DMS153 treated with DMSO at 0.1 percent for 48 hours (cell line): ENCODE results near the gene EPHA8.
A peak's percentile ranks its signal among the peaks of the same experiment; 100 is the strongest.

Experiments
- DNase-seq: peaks from one replicate; lab custom pipeline; 2025; ENCODE audit not compliant: unreplicated experiment; lab: John Stamatoyannopoulos, UW

Gene EPHA8

DNA sequence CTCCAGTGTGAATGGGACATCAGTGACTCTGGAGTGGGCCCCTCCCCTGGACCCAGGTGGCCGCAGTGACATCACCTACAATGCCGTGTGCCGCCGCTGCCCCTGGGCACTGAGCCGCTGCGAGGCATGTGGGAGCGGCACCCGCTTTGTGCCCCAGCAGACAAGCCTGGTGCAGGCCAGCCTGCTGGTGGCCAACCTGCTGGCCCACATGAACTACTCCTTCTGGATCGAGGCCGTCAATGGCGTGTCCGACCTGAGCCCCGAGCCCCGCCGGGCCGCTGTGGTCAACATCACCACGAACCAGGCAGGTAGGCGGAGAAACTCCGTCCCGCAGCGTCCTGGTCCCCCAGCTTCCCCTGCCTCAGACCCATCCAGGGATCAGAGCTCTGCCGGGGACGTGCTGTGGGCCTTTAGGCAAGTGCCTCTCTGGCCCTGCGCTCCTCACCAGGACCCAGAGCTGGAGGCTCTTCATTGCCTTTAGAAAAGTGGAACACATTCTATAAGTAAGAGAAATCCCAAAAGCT, 25.7 kb downstream of the EPHA8 start:
- no peak for DNase-seq

DNA sequence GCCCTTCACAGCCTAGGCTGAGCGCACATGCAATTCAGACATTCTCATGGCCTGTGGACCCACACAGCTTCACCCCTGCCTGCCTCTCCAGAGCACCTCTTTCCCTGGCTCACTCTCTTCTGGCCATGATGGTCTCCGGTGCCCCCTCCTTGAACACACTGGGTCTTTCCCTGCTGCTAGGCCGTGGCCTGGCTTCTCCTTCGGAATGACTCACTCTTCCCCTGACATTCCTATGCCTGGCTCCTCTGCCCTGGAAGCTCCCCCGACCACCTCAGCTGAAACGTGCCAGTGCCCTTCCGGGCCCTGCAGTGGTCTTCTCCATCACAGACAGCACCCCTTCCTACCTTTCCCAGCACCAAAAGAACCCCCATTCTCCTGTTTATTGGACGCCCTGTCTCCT, 28.3 kb downstream of the EPHA8 start:
- DNase-seq = no peak

DNA sequence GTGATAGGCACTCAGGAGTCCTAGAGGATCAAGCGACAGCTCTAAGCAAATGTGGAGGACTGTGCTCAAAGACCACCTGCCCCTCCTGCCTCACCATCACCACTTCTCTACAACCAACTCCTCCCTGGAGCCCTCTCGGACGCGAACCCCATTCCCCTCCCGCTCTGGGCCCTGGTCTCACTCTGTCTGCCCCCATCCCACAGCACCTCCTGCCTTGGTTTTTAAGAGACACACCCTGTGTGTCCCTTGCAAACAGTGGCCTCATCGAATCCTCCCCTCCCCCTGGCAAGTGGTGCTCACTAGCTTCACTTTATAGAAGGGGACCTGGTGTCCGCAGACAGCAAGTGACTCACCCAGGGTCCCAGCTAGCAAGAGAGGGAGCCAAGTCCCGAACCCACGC, 28.8 kb downstream of the EPHA8 start:
- DNase-seq = no peak

DNA sequence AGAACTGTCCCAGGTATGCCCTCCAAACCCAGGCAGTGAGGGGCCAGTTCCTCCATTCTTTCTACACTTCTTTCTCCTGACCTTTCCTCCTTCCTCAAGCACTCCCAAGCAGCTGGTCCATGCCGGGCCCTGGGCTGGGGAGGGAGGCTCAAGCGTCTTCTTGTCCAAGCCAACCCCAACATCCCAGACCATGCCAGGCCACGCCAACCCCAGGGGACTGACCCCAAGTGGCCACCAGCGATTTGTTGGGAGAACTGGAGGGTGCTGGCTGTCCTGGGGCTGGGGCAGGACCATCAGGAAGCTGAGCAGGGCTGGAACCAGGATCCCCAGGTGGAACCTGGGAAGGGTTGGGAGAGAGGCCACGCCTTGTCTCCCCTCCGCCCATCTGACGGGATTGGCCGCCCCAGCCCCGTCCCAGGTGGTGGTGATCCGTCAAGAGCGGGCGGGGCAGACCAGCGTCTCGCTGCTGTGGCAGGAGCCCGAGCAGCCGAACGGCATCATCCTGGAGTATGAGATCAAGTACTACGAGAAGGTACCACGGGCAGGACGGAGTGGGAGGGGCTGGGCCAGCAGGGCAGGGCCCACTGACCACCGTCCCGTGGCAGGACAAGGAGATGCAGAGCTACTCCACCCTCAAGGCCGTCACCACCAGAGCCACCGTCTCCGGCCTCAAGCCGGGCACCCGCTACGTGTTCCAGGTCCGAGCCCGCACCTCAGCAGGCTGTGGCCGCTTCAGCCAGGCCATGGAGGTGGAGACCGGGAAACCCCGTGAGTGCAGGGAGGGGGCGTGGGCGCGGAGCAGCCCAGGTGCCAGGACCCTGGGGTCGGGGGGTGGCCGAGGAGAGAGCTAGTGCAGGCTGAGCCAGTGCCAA, 29.9 kb downstream of the EPHA8 start:
- peak; percentile 33 for DNase-seq

DNA sequence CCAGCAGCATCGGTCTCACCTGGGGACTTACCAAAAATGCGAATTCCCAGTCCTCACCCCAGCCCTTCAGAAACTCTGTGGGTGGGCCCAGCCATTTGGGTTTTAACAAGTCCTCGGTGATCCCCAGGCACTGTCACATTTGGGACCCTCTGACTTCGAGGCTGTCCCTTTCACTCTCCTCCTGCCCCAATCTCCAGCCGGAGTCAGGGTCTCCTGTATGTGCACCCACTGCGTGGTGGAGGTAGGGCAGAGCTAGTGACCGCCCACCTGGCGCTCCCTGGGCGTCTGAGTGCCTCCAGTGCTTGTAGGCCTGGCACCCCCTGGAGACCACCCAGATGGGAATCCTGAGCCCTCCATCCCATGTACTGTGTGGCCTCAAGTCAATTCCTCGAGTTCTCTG, 31.1 kb downstream of the EPHA8 start:
- DNase-seq = no peak

DNA sequence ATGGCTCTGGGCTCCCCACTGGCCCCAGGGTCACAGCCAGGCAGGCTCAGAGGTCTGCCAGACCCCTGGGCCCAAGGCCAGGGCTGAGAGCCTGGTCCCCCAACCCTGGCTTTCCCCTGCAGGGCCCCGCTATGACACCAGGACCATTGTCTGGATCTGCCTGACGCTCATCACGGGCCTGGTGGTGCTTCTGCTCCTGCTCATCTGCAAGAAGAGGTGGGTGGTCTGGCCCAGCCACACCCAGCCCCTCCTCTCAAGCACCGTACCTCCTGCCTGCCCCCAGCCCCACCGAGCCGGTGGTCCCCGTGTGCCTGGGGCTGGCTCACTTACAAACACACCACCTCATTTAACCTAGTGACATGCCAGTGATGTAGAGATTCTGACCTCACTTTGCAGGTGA, 31.8 kb downstream of the EPHA8 start:
- no peak for DNase-seq

DNA sequence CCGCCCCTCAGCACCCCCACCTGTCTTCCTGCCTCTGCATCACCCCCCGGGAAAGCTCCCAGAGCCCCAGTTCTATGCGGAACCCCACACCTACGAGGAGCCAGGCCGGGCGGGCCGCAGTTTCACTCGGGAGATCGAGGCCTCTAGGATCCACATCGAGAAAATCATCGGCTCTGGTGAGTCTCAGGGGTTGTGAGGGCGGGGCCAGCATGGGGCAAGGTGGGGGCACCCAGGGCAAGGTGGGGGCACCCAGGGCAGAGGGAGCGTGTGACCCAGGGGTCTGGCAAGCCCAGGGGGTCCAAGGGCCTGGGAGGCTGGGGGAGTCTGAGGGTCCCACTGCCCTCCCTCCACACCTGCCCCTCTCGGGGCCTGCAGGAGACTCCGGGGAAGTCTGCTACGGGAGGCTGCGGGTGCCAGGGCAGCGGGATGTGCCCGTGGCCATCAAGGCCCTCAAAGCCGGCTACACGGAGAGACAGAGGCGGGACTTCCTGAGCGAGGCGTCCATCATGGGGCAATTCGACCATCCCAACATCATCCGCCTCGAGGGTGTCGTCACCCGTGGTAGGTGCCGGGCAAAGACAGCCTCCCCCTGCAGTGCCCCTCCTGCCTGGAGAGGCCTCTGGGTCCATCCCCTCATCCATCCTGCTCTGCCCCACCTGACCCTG, 34.1 kb downstream of the EPHA8 start:
- DNase-seq = no peak

DNA sequence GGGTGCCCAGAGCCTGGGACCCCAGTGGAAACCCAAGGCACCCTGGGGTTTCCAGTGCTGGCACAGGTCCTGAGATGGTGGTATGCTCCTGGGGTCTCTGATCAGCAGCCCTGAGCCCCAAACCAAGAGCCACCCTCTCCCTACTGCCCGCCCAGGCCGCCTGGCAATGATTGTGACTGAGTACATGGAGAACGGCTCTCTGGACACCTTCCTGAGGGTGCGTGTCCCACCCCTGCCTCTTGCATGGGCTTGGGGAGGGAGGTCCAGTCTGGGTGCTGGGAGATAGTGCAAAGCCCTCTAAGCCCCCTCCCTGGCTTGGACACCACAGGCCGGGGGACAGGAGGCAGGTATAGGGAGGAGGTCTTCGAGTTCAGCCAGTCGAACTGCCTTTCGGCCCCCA, 34.7 kb downstream of the EPHA8 start:
- no peak for DNase-seq

DNA sequence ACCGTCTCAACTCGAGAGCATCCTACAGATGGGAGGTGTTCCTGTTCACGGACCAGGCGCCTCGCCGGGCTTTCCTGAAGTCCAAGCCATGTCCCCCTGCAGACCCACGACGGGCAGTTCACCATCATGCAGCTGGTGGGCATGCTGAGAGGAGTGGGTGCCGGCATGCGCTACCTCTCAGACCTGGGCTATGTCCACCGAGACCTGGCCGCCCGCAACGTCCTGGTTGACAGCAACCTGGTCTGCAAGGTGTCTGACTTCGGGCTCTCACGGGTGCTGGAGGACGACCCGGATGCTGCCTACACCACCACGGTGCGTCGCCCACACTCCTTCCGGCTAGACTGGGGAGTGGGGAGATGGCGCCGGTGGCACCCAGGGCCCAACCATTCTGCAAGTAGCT, 35.4 kb downstream of the EPHA8 start:
- DNase-seq = no peak

DNA sequence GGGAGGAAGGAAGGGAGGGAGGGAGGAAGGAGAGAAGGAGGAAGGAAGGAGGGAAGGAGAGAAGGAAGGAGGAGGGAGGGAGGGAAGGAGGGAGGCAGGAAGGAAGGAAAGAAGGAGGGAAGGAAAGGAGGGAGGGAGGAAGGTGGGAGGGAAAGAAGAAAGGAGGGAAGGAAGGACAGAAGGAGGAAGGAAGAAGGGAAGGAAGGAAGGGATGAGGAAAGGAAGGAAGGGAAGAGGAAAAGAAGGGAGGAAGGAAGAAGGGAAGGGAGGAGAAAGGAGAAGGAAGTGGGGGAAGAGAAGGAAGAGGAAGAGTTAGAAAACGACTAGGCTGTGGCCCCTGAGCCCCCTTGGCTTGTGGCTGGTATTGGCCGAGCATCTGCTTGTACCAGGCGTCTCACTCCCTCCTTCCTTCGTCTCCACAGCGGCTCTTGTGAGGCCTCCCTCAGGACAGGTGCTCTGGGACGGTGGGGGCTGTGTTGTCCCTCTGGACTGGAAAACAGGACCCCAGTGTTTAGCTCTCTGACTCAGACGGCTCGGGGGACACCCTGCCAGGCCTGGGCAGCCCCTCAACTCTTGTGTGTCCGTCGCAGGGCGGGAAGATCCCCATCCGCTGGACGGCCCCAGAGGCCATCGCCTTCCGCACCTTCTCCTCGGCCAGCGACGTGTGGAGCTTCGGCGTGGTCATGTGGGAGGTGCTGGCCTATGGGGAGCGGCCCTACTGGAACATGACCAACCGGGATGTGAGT, 37.0 kb downstream of the EPHA8 start:
- peak; percentile 75 for DNase-seq

DNA sequence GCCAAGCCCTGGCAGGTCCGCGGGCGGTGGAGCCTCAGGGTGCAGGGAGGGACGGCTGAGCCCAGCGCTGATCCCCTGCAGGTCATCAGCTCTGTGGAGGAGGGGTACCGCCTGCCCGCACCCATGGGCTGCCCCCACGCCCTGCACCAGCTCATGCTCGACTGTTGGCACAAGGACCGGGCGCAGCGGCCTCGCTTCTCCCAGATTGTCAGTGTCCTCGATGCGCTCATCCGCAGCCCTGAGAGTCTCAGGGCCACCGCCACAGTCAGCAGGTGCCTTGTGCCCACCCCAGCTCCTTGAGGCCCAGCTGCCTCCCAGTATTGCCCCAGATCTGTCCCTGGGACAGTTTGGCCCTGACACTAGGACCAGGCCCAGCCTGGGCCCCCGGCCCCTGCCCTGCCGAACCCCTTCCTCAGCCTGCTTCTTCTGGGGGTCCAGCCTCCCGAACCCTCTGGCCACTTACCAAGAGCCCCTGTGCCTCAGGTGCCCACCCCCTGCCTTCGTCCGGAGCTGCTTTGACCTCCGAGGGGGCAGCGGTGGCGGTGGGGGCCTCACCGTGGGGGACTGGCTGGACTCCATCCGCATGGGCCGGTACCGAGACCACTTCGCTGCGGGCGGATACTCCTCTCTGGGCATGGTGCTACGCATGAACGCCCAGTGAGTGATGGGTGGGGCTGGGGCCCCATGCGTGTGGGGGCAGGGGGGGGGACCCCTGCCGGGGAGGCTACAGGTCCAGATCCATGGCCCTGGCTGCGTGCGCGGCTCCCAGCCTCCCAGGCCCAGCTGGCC, 37.7 kb downstream of the EPHA8 start:
- DNase-seq = no peak

DNA sequence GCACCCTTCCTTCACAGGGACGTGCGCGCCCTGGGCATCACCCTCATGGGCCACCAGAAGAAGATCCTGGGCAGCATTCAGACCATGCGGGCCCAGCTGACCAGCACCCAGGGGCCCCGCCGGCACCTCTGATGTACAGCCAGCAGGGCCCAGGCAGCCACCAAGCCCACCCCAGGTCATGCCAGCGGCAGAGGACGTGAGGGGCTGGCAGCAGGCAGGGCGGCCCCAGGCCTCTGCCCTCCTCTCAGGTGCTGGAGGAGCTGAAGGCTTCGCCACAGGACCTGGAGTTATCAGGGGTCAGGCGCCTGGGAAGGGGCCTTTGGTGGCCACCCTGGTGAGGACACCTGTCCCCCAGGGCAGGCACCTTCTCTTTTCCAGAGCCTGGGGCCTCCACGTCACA, 38.3 kb downstream of the EPHA8 start:
- no peak for DNase-seq

DNA sequence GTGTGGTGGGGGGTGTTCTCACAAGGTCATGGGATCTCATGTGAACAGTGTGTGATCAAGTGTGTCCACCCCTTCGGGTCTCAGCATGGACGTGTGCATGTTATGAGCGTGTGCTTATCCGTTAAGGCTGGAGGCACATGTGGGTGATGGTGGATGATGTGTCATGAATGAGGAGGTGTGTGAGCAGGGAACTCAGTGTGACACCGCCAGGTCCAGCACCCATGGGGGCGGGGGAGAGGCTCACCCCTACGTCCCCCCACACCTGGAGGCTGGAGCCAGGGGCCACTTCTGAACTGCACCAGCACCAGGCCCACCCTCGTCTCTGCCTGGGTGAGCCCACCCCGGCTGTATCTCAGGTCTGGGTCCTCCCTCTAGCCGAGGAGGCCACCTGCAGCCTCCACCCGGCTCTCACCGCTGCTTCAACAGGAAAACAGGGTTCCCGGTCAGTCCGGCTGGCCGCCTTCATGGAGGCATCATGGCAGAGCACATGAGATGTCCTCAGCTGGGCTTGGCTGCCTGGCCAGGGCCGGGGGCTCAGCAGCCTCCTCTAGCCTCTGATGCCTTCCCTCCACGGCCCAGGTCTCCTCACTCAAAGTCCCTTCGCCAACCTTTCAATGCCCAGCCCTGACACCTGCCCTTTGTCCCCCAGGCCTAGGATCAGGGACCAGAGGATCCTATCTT, 38.9 kb downstream of the EPHA8 start:
- DNase-seq = no peak

DNA sequence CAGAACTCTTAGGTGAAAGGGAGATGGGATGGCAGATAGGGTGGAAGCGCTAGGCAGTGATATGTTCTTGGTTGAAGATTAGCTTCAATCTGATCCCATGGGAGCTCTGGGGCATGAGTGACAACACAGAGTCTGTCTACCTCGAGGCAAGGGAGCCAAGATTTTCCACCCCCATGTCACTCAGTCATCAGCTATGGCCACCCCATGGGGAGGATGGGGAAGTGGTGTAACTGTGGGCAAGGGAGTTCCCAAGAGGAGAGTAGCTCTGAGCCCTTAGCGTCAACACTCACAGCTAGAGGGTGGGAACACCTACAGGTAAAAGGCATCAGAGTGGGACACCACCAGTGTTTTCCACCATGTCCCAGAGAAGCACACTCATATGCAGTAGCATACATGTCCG, 42.9 kb downstream of the EPHA8 start:
- DNase-seq = no peak

DNA sequence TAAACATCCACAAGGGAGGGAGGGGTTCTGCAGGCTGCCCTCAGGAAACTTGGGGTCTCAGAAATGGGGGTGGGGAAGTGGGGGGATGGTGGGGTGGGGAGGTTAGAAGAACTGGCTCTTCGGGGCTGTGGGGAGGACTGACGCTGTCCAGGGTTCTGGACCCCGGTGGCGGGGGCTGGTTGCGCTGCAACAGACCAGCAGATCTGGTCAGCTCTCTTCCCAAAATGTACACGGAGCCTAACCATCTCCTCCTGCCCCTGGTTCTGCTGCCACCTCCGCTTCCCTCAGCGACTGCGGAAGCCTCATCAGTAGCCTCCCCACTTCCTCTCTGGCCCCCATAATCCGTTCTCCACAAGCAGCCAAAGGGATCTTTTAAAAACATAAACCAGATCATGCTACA, 43.9 kb downstream of the EPHA8 start:
- DNase-seq = no peak

DNA sequence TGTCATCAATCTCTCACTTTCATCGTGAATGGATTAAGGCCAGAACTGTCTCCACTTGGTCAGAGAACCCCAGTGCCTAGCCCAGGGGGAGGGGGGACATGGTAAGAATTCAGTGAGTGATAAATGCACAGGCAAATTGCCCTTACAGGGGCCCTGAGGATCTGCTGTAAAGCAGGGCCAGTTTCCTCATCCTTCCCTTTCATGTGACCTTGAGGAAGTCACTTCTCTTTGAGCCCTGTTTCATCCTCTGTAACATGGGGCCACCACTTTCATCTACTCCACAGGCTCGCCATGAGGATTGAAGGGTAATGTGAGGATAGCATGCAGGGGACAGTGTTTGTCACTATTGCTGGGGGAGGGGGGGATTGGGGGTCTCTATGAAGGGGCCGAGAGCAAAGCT, 45.1 kb downstream of the EPHA8 start:
- DNase-seq = no peak

DNA sequence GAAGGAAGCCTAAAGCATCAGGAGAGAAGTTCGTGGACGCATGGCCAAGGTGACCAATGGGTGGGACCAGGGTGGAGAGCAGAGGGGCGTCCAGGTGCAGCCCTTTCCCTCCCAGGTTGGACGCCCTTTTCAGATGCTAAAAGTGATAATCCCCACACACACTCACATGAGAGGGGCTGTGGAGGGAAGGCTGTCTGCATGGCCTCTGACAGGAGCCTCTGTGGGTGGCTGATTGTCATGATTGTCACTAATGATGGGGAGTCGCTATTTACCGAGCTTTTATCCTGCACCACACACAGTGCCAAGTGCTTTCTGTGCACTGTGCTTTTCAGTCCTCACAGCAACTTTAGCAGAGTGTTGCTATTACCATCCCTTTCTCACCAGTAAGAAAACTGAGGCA, 46.0 kb downstream of the EPHA8 start:
- no peak for DNase-seq

DNA sequence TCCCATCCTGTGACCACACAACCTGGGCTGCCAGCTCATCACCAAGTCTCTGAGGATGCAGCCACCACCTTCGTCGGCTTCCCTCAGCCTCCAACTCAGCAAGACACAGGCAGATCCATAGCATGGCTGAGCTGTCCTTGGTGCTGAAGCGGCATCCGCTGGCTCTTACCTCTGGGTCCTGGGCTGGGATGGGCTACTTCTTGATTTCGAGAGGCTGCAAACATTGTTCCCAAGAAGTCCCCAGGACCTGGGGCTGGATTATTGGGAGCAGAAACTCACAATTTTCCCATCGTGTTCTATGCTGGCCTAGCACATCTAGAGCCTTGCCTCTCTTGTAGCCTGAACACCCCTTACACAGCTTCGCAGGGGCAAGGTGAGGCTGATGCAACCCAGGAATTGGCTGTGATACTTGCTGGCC, 48.2 kb downstream of the EPHA8 start:
- no peak for DNase-seq

DNA sequence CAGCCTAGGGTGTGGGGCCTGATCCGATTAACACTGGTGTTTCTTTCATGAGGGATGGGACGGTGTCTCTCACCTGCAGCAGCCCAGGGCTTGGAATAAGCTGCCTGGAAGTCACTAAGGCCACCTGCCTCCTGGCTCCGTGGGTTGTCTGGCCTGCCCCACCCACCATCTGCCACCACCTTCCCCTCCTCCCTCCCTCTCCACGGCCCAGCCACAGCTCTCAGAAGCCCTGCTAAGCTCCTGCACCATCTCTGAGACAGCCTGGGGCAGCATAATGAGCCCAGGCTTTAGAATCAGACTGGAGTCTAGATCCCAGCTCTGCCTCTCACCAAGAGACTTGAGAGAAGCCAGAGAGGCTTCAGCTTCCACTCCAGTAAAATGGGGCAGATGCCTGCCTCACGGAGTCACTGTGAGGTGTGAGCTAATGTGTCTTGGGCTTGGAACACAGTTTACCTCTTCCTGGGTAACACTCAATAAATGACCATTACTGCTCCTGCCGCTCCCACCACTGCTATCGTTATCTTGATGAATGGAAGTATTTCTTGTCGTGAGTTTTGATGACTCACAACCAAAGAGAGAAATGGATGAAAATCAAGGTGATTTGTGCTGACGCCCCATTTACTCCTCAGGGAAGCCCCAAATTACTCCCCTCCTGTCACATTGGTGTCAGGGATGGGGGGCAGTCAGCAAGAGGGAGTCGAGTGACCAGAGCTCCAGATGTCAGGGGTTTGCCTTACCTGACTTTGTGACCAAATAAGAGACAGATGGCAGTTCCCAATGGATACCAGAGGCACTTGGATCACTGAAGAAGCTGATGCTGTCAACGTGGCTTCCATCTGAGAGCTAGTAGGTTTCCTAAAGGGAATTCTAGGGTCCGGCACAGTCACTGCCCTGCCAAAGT, 49.6 kb downstream of the EPHA8 start:
- DNase-seq = no peak
